Activated CD4-positive, alpha-beta T cell treated with anti-CD3 and anti-CD28 coated beads, Interleukin-2, amount 10 ng/mL, durations not matched to agents 24 days and 14 days (primary cell): Measurements from ENCODE around the gene MCM7. TPM values are rescaled to one million over a fixed set of nuclear protein-coding genes. Genes with fewer than 3 reads are reported as not detected.

Source experiments
- DNase-seq: peaks from one replicate; pipeline ENCODE4 v3.0.0; 2022
- H3K27ac Mint-ChIP-seq: one replicate; pipeline ENCODE4 v1.8.0; 2022; ENCODE audit warnings: mild to moderate bottlenecking, mixed read lengths
- H3K27me3 Mint-ChIP-seq: one replicate; pipeline ENCODE4 v1.8.0; 2022; ENCODE audit warnings: mixed read lengths
- H3K36me3 Mint-ChIP-seq: one replicate; pipeline ENCODE4 v1.8.0; 2022; ENCODE audit warnings: low read depth, mild to moderate bottlenecking, mixed read lengths
- H3K4me1 Mint-ChIP-seq: one replicate; pipeline ENCODE4 v1.8.0; 2021; ENCODE audit warnings: mixed read lengths
- H3K4me3 Mint-ChIP-seq: one replicate; pipeline ENCODE4 v1.8.0; 2022; ENCODE audit warnings: mild to moderate bottlenecking, moderate library complexity, mixed read lengths
- H3K9me3 Mint-ChIP-seq: one replicate; pipeline ENCODE4 v1.8.0; 2021; ENCODE audit warnings: mixed read lengths
- intact Hi-C: fragments of 100-400 bp; cut with micrococcal nuclease; formaldehyde crosslinking; loops from one replicate; pipeline ENCODE4 v1.15.1; 2023
- total RNA-seq: library from RNA; stranded (reverse); gene quantifications from 2 replicates; pipeline ENCODE4 v1.2.3, GENCODE V29; 2022

Gene MCM7
- total RNA-seq, 1 donor from 2014 or later, result 464 TPM

DNA sequence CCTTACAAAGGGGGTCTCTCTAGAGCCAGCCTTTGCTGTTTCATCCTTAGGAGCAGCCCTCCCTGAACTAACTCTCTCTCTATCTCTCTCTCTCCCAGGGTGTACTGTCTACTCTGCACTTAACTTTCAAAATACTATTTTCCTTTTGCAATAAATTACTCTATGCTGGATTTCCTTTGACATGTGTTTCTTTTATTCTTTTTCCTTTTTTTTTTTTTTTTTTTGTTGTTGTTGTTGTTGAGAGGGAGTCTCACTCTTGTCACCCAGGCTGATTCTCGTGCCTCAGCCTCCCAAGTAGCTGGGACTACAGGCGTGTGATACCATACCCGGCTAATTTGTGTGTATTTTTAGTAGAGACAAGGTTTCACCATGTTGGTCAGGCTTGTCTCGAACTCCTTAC lies 18.2 kb downstream of the MCM7 start:
- Mint-ChIP-seq H3K4me1 (peaks cover 24% of the 10 kb centered on the region), H3K4me3 (peak overlapping the region; percentile 93), H3K27me3 (peaks cover 10% of the 10 kb centered on the region), H3K27ac (peak overlapping the region; percentile 91), H3K36me3 (peaks cover 23% of the 10 kb centered on the region), H3K9me3 (no peaks in the 10 kb centered on the region)
- intact Hi-C loops, result loop anchor here (1.0 to 10.0 kb wide), 4 partner anchors 36 to 941 kb away; partner anchors contain the start of genes CNPY4, FAM200A, SMURF1 and TAF6
- DNase-seq, result peak; percentile 58

DNA sequence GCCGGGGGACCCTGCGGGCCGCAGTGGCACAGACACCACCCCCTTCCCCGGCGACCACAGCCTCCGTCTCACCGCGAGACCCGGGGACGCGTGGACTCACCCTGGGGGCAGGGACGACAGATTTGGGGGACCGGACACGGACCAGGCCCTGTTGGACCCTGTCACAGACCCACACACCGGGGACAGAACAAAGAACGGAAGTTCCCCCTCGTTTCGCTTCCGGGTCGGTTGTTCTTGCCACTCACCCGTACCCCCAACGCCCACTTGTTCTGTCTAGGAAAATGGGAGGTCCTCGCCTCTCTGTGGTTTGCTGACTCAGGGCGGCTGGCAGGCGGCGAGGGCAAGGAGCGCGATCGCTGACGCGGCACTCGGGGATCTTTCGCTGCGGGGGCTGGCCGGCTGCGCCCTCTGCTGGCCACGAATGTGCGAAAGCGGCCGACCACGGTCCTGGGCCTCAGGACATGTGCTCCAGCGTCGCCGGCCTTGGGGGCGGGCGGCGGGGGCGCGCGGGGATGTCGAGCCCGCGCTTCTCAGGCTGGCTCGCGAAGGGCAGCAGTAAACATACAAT lies 19.6 kb downstream of the MCM7 start, which contains the start of gene ZNF3:
Gene ZNF3, minus strand, starts transcription at position 189 of the 568 bp plus-strand sequence. CDS start 4,366 bp downstream, outside the sequence.
- intact Hi-C loops, result loop anchor here (1.0 to 10.0 kb wide), 9 partner anchors 8 to 939 kb away; partner anchors contain the start of genes AP4M1, CNPY4, FAM200A and MCM7
- peaks cover 10% of the 10 kb centered on the region for H3K27me3 Mint-ChIP-seq
- H3K27ac Mint-ChIP-seq, result peak within 1 kb of the TSS; percentile 91
- peaks cover 23% of the 10 kb centered on the region for H3K4me1 Mint-ChIP-seq
- H3K4me3 Mint-ChIP-seq, result peak within 1 kb of the TSS; percentile 93
- peaks cover 28% of the 10 kb centered on the region for H3K36me3 Mint-ChIP-seq
- peak; percentile 99 for DNase-seq
- no peaks in the 10 kb centered on the region for H3K9me3 Mint-ChIP-seq

DNA sequence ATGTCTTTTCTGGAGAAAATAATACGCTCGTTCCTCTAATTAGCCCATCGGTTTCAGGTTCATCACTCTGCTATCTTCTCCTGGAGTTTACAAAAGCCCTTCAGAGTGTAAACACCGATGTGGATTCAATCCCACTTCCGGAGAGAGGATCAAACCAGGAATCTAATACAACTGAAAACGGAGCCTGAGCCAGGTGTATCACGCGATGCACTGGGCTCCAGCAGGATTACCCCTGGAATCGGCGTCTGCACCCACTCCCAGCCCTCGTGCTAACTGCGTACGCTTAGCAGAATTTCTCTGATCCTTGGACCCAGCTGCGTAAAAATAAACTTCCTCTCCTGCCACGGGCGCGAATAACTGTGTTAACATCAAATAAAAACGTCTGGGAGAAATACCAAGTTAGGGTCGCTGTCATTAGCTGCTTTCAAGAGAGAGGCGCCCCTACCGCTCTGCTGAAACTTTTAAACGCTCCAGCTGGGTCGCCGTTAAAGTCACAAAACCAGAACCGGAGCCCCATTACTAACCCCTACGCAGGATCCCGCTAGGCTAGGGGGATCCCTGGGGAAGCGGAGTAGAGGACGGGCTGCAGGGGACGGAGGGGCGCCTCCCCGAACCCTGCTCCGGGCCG lies 20.2 kb downstream of the MCM7 start:
- peak overlapping the region; percentile 75 for H3K27ac Mint-ChIP-seq
- H3K27me3 Mint-ChIP-seq, result peaks cover 10% of the 10 kb centered on the region
- H3K4me1 Mint-ChIP-seq, result peaks cover 23% of the 10 kb centered on the region
- peaks cover 2% of the 10 kb centered on the region for H3K9me3 Mint-ChIP-seq
- H3K36me3 Mint-ChIP-seq, result peaks cover 34% of the 10 kb centered on the region
- intact Hi-C loops, result loop anchor here (1.0 to 10.0 kb wide), 8 partner anchors 8 to 939 kb away; partner anchors contain the start of genes AP4M1, FAM200A, MCM7 and SMURF1
- no peak for DNase-seq
- peak overlapping the region; percentile 93 for H3K4me3 Mint-ChIP-seq

DNA sequence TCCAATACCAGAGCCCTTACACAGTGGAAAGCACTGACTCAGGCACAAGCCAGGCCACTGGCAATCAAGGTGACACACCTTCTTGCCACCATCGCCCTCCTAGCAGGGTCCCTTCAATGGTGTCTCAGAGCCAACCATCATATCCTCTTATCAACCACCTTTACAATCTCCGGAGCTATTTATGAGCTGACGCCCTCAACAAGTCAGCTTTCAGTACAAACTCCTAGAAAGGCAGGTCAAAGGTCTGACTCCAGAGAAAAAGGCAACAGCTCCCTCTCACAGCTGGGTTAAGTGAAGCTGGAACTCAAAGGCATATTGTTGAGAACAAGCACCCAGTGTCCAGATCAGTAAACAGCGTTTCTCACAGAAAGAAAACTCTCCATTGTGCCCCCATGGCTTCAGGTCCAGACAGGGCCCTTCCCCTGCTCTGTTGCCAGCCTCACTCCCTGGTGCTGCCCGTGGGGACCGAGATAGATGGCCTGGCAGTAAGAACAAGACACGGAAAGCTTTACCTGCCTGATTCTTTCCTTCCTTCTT lies 22.1 kb downstream of the MCM7 start:
- peak overlapping the region; percentile 14 for H3K4me3 Mint-ChIP-seq
- peaks cover 23% of the 10 kb centered on the region for H3K4me1 Mint-ChIP-seq
- no peak for DNase-seq
- H3K36me3 Mint-ChIP-seq, result peaks cover 54% of the 10 kb centered on the region
- no peak overlapping the region for H3K27ac Mint-ChIP-seq
- intact Hi-C loops, result no loop called here
- H3K27me3 Mint-ChIP-seq, result peaks cover 3% of the 10 kb centered on the region
- peaks cover 11% of the 10 kb centered on the region for H3K9me3 Mint-ChIP-seq

- H3K4me3 Mint-ChIP-seq, result no peak overlapping the region
- H3K27me3 Mint-ChIP-seq, result no peaks in the 10 kb centered on the region
- intact Hi-C loops, result no loop called here
Observed at GRCh38 chr7:100077205-100077604, 24.0 kb downstream of the MCM7 start.

DNA sequence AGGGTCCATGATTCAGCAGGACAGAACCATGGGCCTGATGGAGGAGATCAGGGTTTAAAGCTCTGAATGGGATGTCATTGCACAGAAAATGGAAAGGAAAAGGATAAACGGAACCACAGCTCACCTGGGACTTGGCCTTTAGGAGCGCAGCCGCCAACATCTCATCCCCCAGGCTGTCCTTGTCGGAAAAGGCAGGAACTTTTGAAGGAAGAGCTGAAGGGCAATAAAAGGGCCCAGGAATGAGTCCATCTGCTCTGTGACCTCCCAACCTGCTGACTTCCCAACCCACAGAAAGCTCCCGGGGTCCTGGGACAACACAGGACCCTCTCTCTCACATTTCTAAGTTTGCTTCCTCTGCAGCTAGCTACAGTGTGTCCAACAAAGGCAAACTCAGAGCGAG lies 25.8 kb downstream of the MCM7 start:
- intact Hi-C loops, result no loop called here
- peaks cover 83% of the 10 kb centered on the region for H3K36me3 Mint-ChIP-seq
- H3K9me3 Mint-ChIP-seq, result peaks cover 25% of the 10 kb centered on the region
- no peak for DNase-seq
- no peak overlapping the region for H3K27ac Mint-ChIP-seq
- H3K27me3 Mint-ChIP-seq, result no peaks in the 10 kb centered on the region
- H3K4me1 Mint-ChIP-seq, result peaks cover 10% of the 10 kb centered on the region
- H3K4me3 Mint-ChIP-seq, result no peak overlapping the region

More at GRCh38 chr7:100077205-100077604, 24.0 kb downstream of the MCM7 start:
- Mint-ChIP-seq H3K4me1 (peaks cover 15% of the 10 kb centered on the region), H3K36me3 (peaks cover 73% of the 10 kb centered on the region), H3K27ac (no peak overlapping the region), H3K9me3 (peaks cover 14% of the 10 kb centered on the region)
- no peak for DNase-seq

- Mint-ChIP-seq H3K4me3 (no peak overlapping the region), H3K27me3 (no peaks in the 10 kb centered on the region), H3K36me3 (peaks cover 84% of the 10 kb centered on the region), H3K4me1 (peaks cover 5% of the 10 kb centered on the region), H3K27ac (no peak overlapping the region), H3K9me3 (peaks cover 25% of the 10 kb centered on the region)
- DNase-seq, result no peak
- intact Hi-C loops, result no loop called here
Observed at GRCh38 chr7:100074841-100075240, 26.4 kb downstream of the MCM7 start.

DNA sequence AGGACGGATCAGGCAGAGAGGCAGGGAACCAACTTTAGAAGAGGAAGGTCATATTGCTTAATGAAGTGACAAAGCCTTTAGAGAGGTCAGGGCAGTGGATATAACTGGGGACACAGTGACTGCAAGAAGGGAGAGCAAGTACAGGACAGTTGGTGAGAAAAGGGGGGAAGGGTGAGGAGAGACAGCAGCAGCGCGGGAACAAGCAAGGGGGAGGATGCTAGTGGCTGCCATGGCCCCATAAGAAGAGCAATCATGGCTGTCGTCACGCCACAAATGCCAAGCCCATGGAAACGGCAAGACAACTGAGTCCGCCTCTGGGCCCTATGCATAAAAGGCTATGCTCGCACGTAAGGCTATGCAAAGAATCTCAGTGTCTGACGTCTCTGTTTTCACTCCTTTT lies 28.7 kb downstream of the MCM7 start:
- Mint-ChIP-seq H3K4me1 (no peaks in the 10 kb centered on the region), H3K27ac (no peak overlapping the region), H3K27me3 (no peaks in the 10 kb centered on the region), H3K9me3 (peaks cover 28% of the 10 kb centered on the region), H3K36me3 (peaks cover 86% of the 10 kb centered on the region), H3K4me3 (no peak overlapping the region)
- intact Hi-C loops, result no loop called here
- DNase-seq, result no peak

DNA sequence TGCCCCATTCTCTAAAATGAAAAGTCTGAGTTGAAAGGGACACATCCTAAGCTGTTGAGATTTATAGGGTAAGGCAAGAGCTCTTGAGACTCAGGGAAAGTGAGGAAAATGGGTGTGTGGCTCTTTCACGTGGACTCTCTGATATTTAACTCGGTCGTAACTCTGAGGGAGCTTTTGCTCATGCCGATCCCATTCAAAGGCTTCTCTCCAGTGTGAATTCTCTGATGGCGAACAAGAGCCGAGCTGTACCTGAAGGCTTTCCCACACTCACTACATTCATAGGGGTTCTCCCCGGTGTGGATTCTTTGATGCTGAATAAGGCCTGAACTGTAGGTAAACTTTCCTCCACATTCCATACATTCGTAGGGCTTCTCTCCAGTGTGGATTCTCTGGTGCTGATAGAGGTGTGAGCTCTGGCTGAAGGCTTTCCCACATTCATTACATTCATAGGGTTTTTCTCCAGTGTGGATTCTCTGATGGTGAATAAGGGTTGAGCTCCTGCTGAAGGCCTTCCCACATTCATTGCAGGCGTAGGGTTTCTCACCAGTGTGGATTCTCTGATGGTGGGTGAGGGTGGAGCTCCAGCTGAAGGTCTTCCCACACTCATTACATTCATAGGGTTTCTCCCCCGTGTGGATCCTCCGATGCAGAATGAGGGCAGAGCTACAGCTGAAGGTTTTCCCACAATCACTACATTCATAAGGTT lies 30.0 kb downstream of the MCM7 start:
- DNase-seq, result no peak
- intact Hi-C loops, result no loop called here
- Mint-ChIP-seq H3K4me3 (no peak overlapping the region), H3K36me3 (peaks cover 82% of the 10 kb centered on the region), H3K9me3 (peaks cover 28% of the 10 kb centered on the region), H3K27me3 (no peaks in the 10 kb centered on the region), H3K4me1 (no peaks in the 10 kb centered on the region), H3K27ac (no peak overlapping the region)

- Mint-ChIP-seq H3K9me3 (peaks cover 22% of the 10 kb centered on the region), H3K27me3 (no peaks in the 10 kb centered on the region), H3K36me3 (peaks cover 78% of the 10 kb centered on the region), H3K27ac (no peak overlapping the region), H3K4me3 (no peak overlapping the region), H3K4me1 (no peaks in the 10 kb centered on the region)
- DNase-seq, result no peak
- intact Hi-C loops, result no loop called here
Observed at GRCh38 chr7:100069991-100070390, 31.2 kb downstream of the MCM7 start.

- H3K9me3 Mint-ChIP-seq, result peaks cover 11% of the 10 kb centered on the region
- H3K4me1 Mint-ChIP-seq, result no peaks in the 10 kb centered on the region
- H3K27ac Mint-ChIP-seq, result no peak overlapping the region
Observed at GRCh38 chr7:100066953-100067352, 34.2 kb downstream of the MCM7 start.

GRCh38 chr7:100065452-100066186 lies 35.6 kb downstream of the MCM7 start:
- Mint-ChIP-seq H3K9me3 (peaks cover 3% of the 10 kb centered on the region), H3K27ac (no peak overlapping the region), H3K4me1 (no peaks in the 10 kb centered on the region), H3K36me3 (peaks cover 59% of the 10 kb centered on the region), H3K4me3 (no peak overlapping the region), H3K27me3 (no peaks in the 10 kb centered on the region)
- no peak for DNase-seq
- intact Hi-C loops, result no loop called here

More at GRCh38 chr7:100066953-100067352, 34.2 kb downstream of the MCM7 start:
- intact Hi-C loops, result no loop called here
- no peak overlapping the region for H3K4me3 Mint-ChIP-seq
- DNase-seq, result no peak
- peaks cover 64% of the 10 kb centered on the region for H3K36me3 Mint-ChIP-seq
- H3K27me3 Mint-ChIP-seq, result no peaks in the 10 kb centered on the region

- H3K27ac Mint-ChIP-seq, result no peak overlapping the region
- DNase-seq, result no peak
- intact Hi-C loops, result no loop called here
- no peak overlapping the region for H3K4me3 Mint-ChIP-seq
- H3K9me3 Mint-ChIP-seq, result peaks cover 3% of the 10 kb centered on the region
- H3K36me3 Mint-ChIP-seq, result peaks cover 52% of the 10 kb centered on the region
- H3K4me1 Mint-ChIP-seq, result no peaks in the 10 kb centered on the region
- H3K27me3 Mint-ChIP-seq, result no peaks in the 10 kb centered on the region
Observed at GRCh38 chr7:100064162-100064561, 37.0 kb downstream of the MCM7 start.
